Loucy (cell line): ENCODE data around the gene DUSP23.

Experiments used
- H2AFZ ChIP-seq: fragments of 200-600 bp; sonication (generic); 2 replicates; pipeline ENCODE4 v1.6.0; 2016; ENCODE audit warnings: antibody characterized with exemption, mild to moderate bottlenecking, low read length, moderate library complexity
- H3F3A ChIP-seq: fragments of 200-600 bp; 2 replicates; pipeline ENCODE4 v1.6.0; 2016; ENCODE audit warnings: antibody characterized with exemption, low read depth, mild to moderate bottlenecking
- H3K27me3 ChIP-seq: fragments of 200-600 bp; sonication (generic); 2 replicates; pipeline ENCODE4 v1.6.1; 2014; ENCODE audit warnings: low read length, mild to moderate bottlenecking; ENCODE audit not compliant: insufficient read depth, poor library complexity, severe bottlenecking
- H3K36me3 ChIP-seq: fragments of 200-600 bp; sonication (generic); 2 replicates; pipeline ENCODE4 v1.6.1; 2016; ENCODE audit warnings: low read length; ENCODE audit not compliant: insufficient read depth
- H3K4me1 ChIP-seq: fragments of 200-600 bp; sonication (generic); 2 replicates; pipeline ENCODE4 v1.5.1; 2014; ENCODE audit warnings: low read length, mild to moderate bottlenecking; ENCODE audit not compliant: insufficient read depth, poor library complexity, severe bottlenecking
- H3K4me2 ChIP-seq: fragments of 200-600 bp; sonication (generic); 2 replicates; pipeline ENCODE4 v1.6.0; 2014; ENCODE audit warnings: antibody characterized with exemption, low read length, low read depth, mild to moderate bottlenecking; ENCODE audit not compliant: poor library complexity, severe bottlenecking
- H3K4me3 ChIP-seq: fragments of 200-600 bp; sonication (generic); 2 replicates; pipeline ENCODE4 v1.5.1; 2014; ENCODE audit warnings: low read length, mild to moderate bottlenecking, mixed read lengths; ENCODE audit not compliant: poor library complexity, severe bottlenecking
- H3K79me2 ChIP-seq: fragments of 200-600 bp; sonication (generic); 2 replicates; pipeline ENCODE4 v1.6.1; 2014; ENCODE audit warnings: low read length; ENCODE audit not compliant: insufficient read depth
- H3K9ac ChIP-seq: fragments of 200-600 bp; sonication (generic); 2 replicates; pipeline ENCODE4 v1.6.0; 2014; ENCODE audit warnings: mild to moderate bottlenecking, low read depth, low read length, moderate library complexity; ENCODE audit not compliant: poor library complexity, severe bottlenecking
- H3K9me2 ChIP-seq: fragments of 200-600 bp; sonication (generic); replicated peaks from 2 replicates; pipeline ENCODE4 v1.6.1; 2016; ENCODE audit warnings: low read depth, low read length, mixed read lengths
- H3K9me3 ChIP-seq: fragments of 200-600 bp; sonication (generic); 2 replicates; pipeline ENCODE4 v1.6.1; 2014; ENCODE audit warnings: mild to moderate bottlenecking, antibody characterized with exemption, low read length, low read depth; ENCODE audit not compliant: insufficient read depth
- H4K20me1 ChIP-seq: fragments of 200-600 bp; sonication (generic); 2 replicates; pipeline ENCODE4 v1.6.0; 2014; ENCODE audit warnings: antibody characterized with exemption, low read length, mild to moderate bottlenecking; ENCODE audit not compliant: insufficient read depth, poor library complexity, severe bottlenecking
- CTCF ChIP-seq: fragments of 200-600 bp; sonication (generic); conservative IDR thresholded peaks from 2 replicates; pipeline ENCODE4 v1.5.1; 2014; ENCODE audit warnings: mild to moderate bottlenecking, antibody characterized with exemption, low read length
- EZH2phosphoT487 ChIP-seq: fragments of 200-600 bp; IDR thresholded peaks from 2 replicates; pipeline ENCODE4 v1.6.1; 2018; ENCODE audit warnings: antibody characterized with exemption, mild to moderate bottlenecking, moderate library complexity, borderline replicate concordance

Gene DUSP23

GRCh38 chr1:159774465-159774864, 6.3 kb upstream of the DUSP23 start:
- Histone ChIP-seq H3K9me3 (no peaks in the 10 kb centered on the region), H3K9ac (no peak overlapping the region), H2AFZ (no peak overlapping the region), H3K4me2 (no peak overlapping the region), H3K36me3 (no peaks in the 10 kb centered on the region), H3F3A (no peaks in the 10 kb centered on the region), H3K4me1 (no peaks in the 10 kb centered on the region), H3K9me2 (no peaks in the 10 kb centered on the region), H3K27me3 (no peaks in the 10 kb centered on the region), H4K20me1 (no peaks in the 10 kb centered on the region), H3K79me2 (no peaks in the 10 kb centered on the region), H3K4me3 (no peak overlapping the region)
- no peak for TF ChIP-seq EZH2phosphoT487

GRCh38 chr1:159775716-159776115, 5.0 kb upstream of the DUSP23 start:
- no peak overlapping the region for H3K4me3 ChIP-seq
- H3K4me1 ChIP-seq = no peaks in the 10 kb centered on the region
- H4K20me1 ChIP-seq = no peaks in the 10 kb centered on the region
- TF ChIP-seq EZH2phosphoT487 (no peak), CTCF (peak; percentile 54)
- H3K9ac ChIP-seq = no peak overlapping the region
- no peak overlapping the region for H2AFZ ChIP-seq
- no peaks in the 10 kb centered on the region for H3K27me3 ChIP-seq
- no peak overlapping the region for H3K4me2 ChIP-seq
- H3K9me2 ChIP-seq = no peaks in the 10 kb centered on the region
- H3K36me3 ChIP-seq = no peaks in the 10 kb centered on the region
- no peaks in the 10 kb centered on the region for H3F3A ChIP-seq
- no peaks in the 10 kb centered on the region for H3K9me3 ChIP-seq
- no peaks in the 10 kb centered on the region for H3K79me2 ChIP-seq

GRCh38 chr1:159778266-159778665, 2.5 kb upstream of the DUSP23 start:
- H3K4me1 ChIP-seq = no peaks in the 10 kb centered on the region
- TF ChIP-seq EZH2phosphoT487 = no peak
- TF ChIP-seq CTCF = no peak
- H3K9me3 ChIP-seq = no peaks in the 10 kb centered on the region
- no peaks in the 10 kb centered on the region for H3F3A ChIP-seq
- H3K9me2 ChIP-seq = no peaks in the 10 kb centered on the region
- no peak overlapping the region for H3K4me2 ChIP-seq
- H2AFZ ChIP-seq = no peak overlapping the region
- H3K4me3 ChIP-seq = no peak overlapping the region
- H3K27me3 ChIP-seq = no peaks in the 10 kb centered on the region
- peaks cover 4% of the 10 kb centered on the region; the same call in 1 of the 2 replicates for H3K79me2 ChIP-seq
- peaks cover 3% of the 10 kb centered on the region for H4K20me1 ChIP-seq
- H3K36me3 ChIP-seq = no peaks in the 10 kb centered on the region
- H3K9ac ChIP-seq = no peak overlapping the region

GRCh38 chr1:159779403-159779851, 1.3 kb upstream of the DUSP23 start:
- Histone ChIP-seq H3K27me3 (no peaks in the 10 kb centered on the region), H3K4me1 (no peaks in the 10 kb centered on the region), H3K9me2 (no peaks in the 10 kb centered on the region), H2AFZ (no peak overlapping the region; the same call in 1 of the 2 replicates), H3K36me3 (no peaks in the 10 kb centered on the region), H3K9me3 (no peaks in the 10 kb centered on the region), H3K4me3 (no peak overlapping the region), H3K4me2 (no peak overlapping the region), H3K79me2 (peaks cover 4% of the 10 kb centered on the region; the same call in 1 of the 2 replicates), H3F3A (no peaks in the 10 kb centered on the region), H3K9ac (no peak overlapping the region), H4K20me1 (peaks cover 3% of the 10 kb centered on the region)
- TF ChIP-seq CTCF (no peak), EZH2phosphoT487 (no peak)
